ENCODE results near the gene KLF5. TPM values are rescaled to one million over a fixed set of nuclear protein-coding genes. Genes with fewer than 3 reads are reported as not detected.
"Not testable (repeated sequence)": the region's sequence is repeated elsewhere in the genome, so short reads cannot be mapped to it uniquely, and the experiment has no call there.

The KLF5 gene
- total RNA-seq, 1 experiment from 2014 or later, result 59.2 TPM

GRCh38 chr13:73096173-73096572, 37.4 kb downstream of the KLF5 start (continued):
- no peak for TF ChIP-seq ZBTB33 (IDR thresholded peaks at IDR 0.05; ENCODE audit: extremely low read depth, insufficient replicate concordance, low read length)
- no peak for TF ChIP-seq SRF (IDR thresholded peaks at IDR 0.05; ENCODE audit: low read depth)

GRCh38 chr13:73096638-73097037, 37.8 kb downstream of the KLF5 start:
- BruUV-seq (replicated peaks), result no TSS peak
- Histone ChIP-seq H3K36me3 (ENCODE audit: control insufficient read depth in 1 of 2, insufficient read depth in 2 of 2, low read length in 2 of 2) (no peaks in the 10 kb centered on the region), H3K4me1 (ENCODE audit: control insufficient read depth in 1 of 2, insufficient read depth in 2 of 2, low read length in 2 of 2) (peaks cover 22 to 38% of the 10 kb centered on the region in 2 experiments), H3K9ac (ENCODE audit: low read length) (peak overlapping the region; percentile 3; the same call in 1 of the 2 replicates), H3K27me3 (ENCODE audit: insufficient read depth, low read length) (no peaks in the 10 kb centered on the region), H3K27ac (ENCODE audit: low read depth, low read length) (peak overlapping the region; percentile 50), H3K4me3 (replicated peaks in 1 of 2; ENCODE audit: low read depth in 1 of 2, low read length in 2 of 2) (no peak overlapping the region; a peak in 1 of 4 replicates), H2AFZ (ENCODE audit: low read depth, low read length, poor library complexity, severe bottlenecking) (peak overlapping the region; percentile 27), H3K79me2 (ENCODE audit: insufficient read depth, low read length) (no peaks in the 10 kb centered on the region), H3K9me3 (ENCODE audit: control insufficient read depth in 1 of 2, insufficient read depth in 1 of 2, low read depth in 1 of 2, low read length in 2 of 2) (no peaks in the 10 kb centered on the region; a peak in 1 of 4 replicates), H4K20me1 (ENCODE audit: insufficient read depth) (no peaks in the 10 kb centered on the region), H3K4me2 (ENCODE audit: low read length) (peak overlapping the region; percentile 63), H3K9me2 (ENCODE audit: insufficient read depth) (no peaks in the 10 kb centered on the region)
- ChIA-PET CTCF (no interaction called here), RAD21 (ENCODE audit: low non-redundant PET in 1 of 2, low total read pairs in 2 of 2, uncharacterized antibody in 2 of 2, unreplicated experiment in 2 of 2) (no interaction called here), POLR2A (no interaction called here)
- DNase-seq (ENCODE audit: low read depth, low spot score) (no peak), ATAC-seq (peak; percentile 72)
- TF ChIP-seq ZFX (IDR thresholded peaks at IDR 0.05) (peak; percentile 25; the same call in 1 of the 2 replicates), MAX (IDR thresholded peaks at IDR 0.05) (0 out of 2 replicates have a peak, but pooled peaks have one; percentile 19), JUND (IDR thresholded peaks at IDR 0.05) (no peak), CEBPB (IDR thresholded peaks at IDR 0.05; ENCODE audit: low read depth) (no peak)
- intact Hi-C loops (cut with micrococcal nuclease), result loop anchor here (10.0 kb wide), 2 partner anchors 118 to 228 kb away; no protein-coding TSS in a partner anchor

GRCh38 chr13:73100781-73101180, 42.0 kb downstream of the KLF5 start:
- H3K4me2 ChIP-seq (ENCODE audit: low read length); H3K79me2 ChIP-seq (ENCODE audit: insufficient read depth, low read length); ATAC-seq; H3K27ac ChIP-seq (ENCODE audit: low read depth, low read length); H3K9ac ChIP-seq (ENCODE audit: low read length); intact Hi-C loops (cut with micrococcal nuclease); H3K9me3 ChIP-seq (ENCODE audit: control insufficient read depth in 1 of 2, insufficient read depth in 1 of 2, low read depth in 1 of 2, low read length in 2 of 2); RAD21 ChIA-PET (ENCODE audit: low non-redundant PET in 1 of 2, low total read pairs in 2 of 2, uncharacterized antibody in 2 of 2, unreplicated experiment in 2 of 2); H2AFZ ChIP-seq (ENCODE audit: low read depth, low read length, poor library complexity, severe bottlenecking); H3K36me3 ChIP-seq (ENCODE audit: control insufficient read depth in 1 of 2, insufficient read depth in 2 of 2, low read length in 2 of 2); H3K4me3 ChIP-seq (replicated peaks in 1 of 2; ENCODE audit: low read depth in 1 of 2, low read length in 2 of 2); H4K20me1 ChIP-seq (ENCODE audit: insufficient read depth); H3K27me3 ChIP-seq (ENCODE audit: insufficient read depth, low read length); BruUV-seq (replicated peaks); DNase-seq (ENCODE audit: low read depth, low spot score); CTCF ChIA-PET; H3K9me2 ChIP-seq (ENCODE audit: insufficient read depth): not testable (repeated sequence)
- H3K4me1 ChIP-seq (ENCODE audit: control insufficient read depth in 1 of 2, insufficient read depth in 2 of 2, low read length in 2 of 2), result peaks cover 13 to 16% of the 10 kb centered on the region in 2 experiments
- POLR2A ChIA-PET, result interaction anchor here (1.6 kb wide), 1 partner anchor 8 kb away, joined by 4 read pairs; no protein-coding TSS in a partner anchor

Data from HCT116 (cell line).